Esophagus squamous epithelium (tissue), 5 donors: ENCODE results near the gene CAPN5. TPM values are rescaled to one million over a fixed set of nuclear protein-coding genes. Genes with fewer than 3 reads are reported as not detected.

Experiments used
- DNase-seq: peaks from one replicate; lab custom pipeline; 2025; lab: John Stamatoyannopoulos, UW
- H3K27ac ChIP-seq, 4 donors: fragments of 200-600 bp; sonication (generic); one replicate each; pipeline ENCODE4 v1.5.1; 2016 to 2019; ENCODE audit warnings: mild to moderate bottlenecking in 1 of 4
- H3K27me3 ChIP-seq, 4 donors: fragments of 200-600 bp; sonication (generic); 1 replicate in 3 of 4; 2 replicates in 1 of 4; pipeline versions ENCODE4 v1.5.1 to v1.6.0; 2017 to 2021; ENCODE audit warnings: antibody characterized with exemption in 1 of 4
- H3K36me3 ChIP-seq, 3 donors: fragments of 200-600 bp; sonication (generic); one replicate each; pipeline ENCODE4 v1.5.1; 2016 to 2019
- H3K4me1 ChIP-seq, 3 donors: fragments of 200-600 bp; sonication (generic); one replicate each; pipeline ENCODE4 v1.5.1; 2017 to 2019
- H3K4me3 ChIP-seq, 4 donors: fragments of 200-600 bp; sonication (generic); 1 replicate in 3 of 4; 2 replicates in 1 of 4; pipeline ENCODE4 v1.5.1; 2016 to 2019; ENCODE audit warnings: mild to moderate bottlenecking in 2 of 4, moderate library complexity in 1 of 4
- H3K9me3 ChIP-seq, 3 donors: fragments of 200-600 bp; sonication (generic); one replicate each; pipeline ENCODE4 v1.5.1; 2016 to 2019
- POLR2A ChIP-seq, 4 donors: fragments of 450-650 bp; IDR thresholded peaks; one replicate each; pipeline ENCODE4 v1.6.1; 2017; ENCODE audit warnings: antibody characterized with exemption in 4 of 4, mild to moderate bottlenecking in 4 of 4, moderate library complexity in 3 of 4
- WGBS, 2 donors: methylation state at CpG; one replicate each; pipeline ENCODE4 v1.1.5; 2018; 5-methylcytosine and 5-hydroxymethylcytosine counted together
- intact Hi-C: fragments of 100-400 bp; cut with DNase I; formaldehyde crosslinking; loops from one replicate; pipeline ENCODE4 v1.15.0; 2022
- total RNA-seq, 4 donors: library from RNA; depleted of rRNA; stranded (reverse); fragments of >200 nt; gene quantifications; one replicate each; pipeline ENCODE4 v1.1.0, GENCODE V29; 2016
- TF ChIP-seq, protein P1 (sequence below), 6 experiments: fragments of 450-650 bp in 4 of 6; fragments of 200-600 bp in 2 of 6; sonication (generic) in 2 of 6; IDR thresholded peaks; one replicate each; pipeline ENCODE4 v1.5.1; 2016 to 2019; ENCODE audit warnings: antibody characterized with exemption in 6 of 6, mild to moderate bottlenecking in 4 of 6, moderate library complexity in 4 of 6
- donor health status: DM: yes; HTN: yes; CAD: no.

Gene CAPN5
- total RNA-seq, 4 donors from 2014 or later: 9.3 to 63.2 (median 13.5) TPM

DNA sequence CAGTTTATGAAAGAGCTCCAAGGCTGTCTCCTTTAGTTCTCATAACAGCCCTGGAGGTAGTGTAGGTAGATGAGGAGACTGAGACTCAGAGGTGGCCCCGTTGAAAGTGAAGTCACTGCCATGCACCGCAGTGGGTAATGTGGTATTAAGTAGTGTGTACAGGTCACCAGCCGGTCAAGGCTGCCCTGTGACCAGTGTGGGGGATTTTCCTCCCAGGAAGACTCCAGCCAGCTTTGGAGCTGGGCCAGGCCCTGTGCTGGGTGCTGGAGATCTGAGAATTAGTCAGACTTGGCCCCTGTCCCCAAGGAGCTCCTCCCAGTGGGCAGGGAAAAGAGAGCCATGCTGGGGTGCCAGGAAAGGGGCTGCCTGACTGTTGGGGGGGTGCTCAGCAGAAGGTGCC, 41.2 kb downstream of the CAPN5 start:
- H3K9me3 ChIP-seq: no peaks in the 10 kb centered on the region
- peaks cover 0 to 25% (median 19%) of the 10 kb centered on the region in 3 donors for H3K4me1 ChIP-seq
- no peak overlapping the region for H3K27ac ChIP-seq
- no peak for TF ChIP-seq POLR2A (IDR thresholded peaks at IDR 0.05)
- TF ChIP-seq, protein P1, sequence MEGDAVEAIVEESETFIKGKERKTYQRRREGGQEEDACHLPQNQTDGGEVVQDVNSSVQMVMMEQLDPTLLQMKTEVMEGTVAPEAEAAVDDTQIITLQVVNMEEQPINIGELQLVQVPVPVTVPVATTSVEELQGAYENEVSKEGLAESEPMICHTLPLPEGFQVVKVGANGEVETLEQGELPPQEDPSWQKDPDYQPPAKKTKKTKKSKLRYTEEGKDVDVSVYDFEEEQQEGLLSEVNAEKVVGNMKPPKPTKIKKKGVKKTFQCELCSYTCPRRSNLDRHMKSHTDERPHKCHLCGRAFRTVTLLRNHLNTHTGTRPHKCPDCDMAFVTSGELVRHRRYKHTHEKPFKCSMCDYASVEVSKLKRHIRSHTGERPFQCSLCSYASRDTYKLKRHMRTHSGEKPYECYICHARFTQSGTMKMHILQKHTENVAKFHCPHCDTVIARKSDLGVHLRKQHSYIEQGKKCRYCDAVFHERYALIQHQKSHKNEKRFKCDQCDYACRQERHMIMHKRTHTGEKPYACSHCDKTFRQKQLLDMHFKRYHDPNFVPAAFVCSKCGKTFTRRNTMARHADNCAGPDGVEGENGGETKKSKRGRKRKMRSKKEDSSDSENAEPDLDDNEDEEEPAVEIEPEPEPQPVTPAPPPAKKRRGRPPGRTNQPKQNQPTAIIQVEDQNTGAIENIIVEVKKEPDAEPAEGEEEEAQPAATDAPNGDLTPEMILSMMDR (IDR thresholded peaks at IDR 0.05): no peak
- no peaks in the 10 kb centered on the region for H3K27me3 ChIP-seq
- H3K36me3 ChIP-seq: peaks cover 0 to 19% (median 0%) of the 10 kb centered on the region in 3 donors
- WGBS, 2 donors: 45% methylated on average over 3 of the region's 3 CpGs
- no peak for DNase-seq
- intact Hi-C loops: no loop called here
- no peak overlapping the region for H3K4me3 ChIP-seq

DNA sequence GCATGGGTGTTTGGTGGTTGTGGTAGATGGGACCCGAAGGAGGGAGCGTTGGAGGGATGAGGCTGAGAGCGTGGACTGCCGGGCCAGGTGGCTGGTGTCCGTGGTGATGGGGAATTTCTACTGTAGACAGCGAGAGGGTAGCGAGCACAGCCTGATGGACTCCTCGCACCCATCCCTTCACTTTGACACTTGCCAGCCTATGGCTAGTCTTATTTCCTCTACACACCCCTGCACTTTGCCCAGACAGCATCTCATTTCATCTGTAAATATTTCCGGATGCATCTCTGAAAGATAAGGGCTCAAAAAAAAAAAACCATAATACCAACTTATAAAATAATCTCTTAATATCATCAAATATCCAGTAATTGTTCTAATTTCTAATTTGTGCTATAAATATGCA, 41.7 kb downstream of the CAPN5 start:
- H3K4me1 ChIP-seq: peaks cover 0 to 25% (median 19%) of the 10 kb centered on the region in 3 donors
- H3K9me3 ChIP-seq: no peaks in the 10 kb centered on the region
- no peak for DNase-seq
- 85 to 87% methylated on average over 9 of the region's 9 CpGs for whole genome bisulfite sequencing, 2 donors
- peaks cover 0 to 15% (median 0%) of the 10 kb centered on the region in 3 donors for H3K36me3 ChIP-seq
- TF ChIP-seq, protein P1 (IDR thresholded peaks at IDR 0.05): no peak
- no peak for TF ChIP-seq POLR2A (IDR thresholded peaks at IDR 0.05)
- H3K27me3 ChIP-seq: no peaks in the 10 kb centered on the region
- no peak overlapping the region for H3K27ac ChIP-seq
- intact Hi-C loops: no loop called here
- no peak overlapping the region for H3K4me3 ChIP-seq

GRCh38 chr11:77109236-77110019, 42.7 kb downstream of the CAPN5 start:
- H3K4me1 ChIP-seq: peaks cover 0 to 25% (median 19%) of the 10 kb centered on the region in 3 donors
- DNase-seq: no peak
- no peak for TF ChIP-seq POLR2A (IDR thresholded peaks at IDR 0.05)
- TF ChIP-seq, protein P1 (IDR thresholded peaks at IDR 0.05): no peak
- H3K27ac ChIP-seq: no peak overlapping the region
- H3K27me3 ChIP-seq: no peaks in the 10 kb centered on the region
- H3K4me3 ChIP-seq: no peak overlapping the region
- no peaks in the 10 kb centered on the region for H3K9me3 ChIP-seq
- H3K36me3 ChIP-seq: peaks cover 0 to 12% (median 0%) of the 10 kb centered on the region in 3 donors
- 63 to 86% methylated on average over 8 of the region's 11 CpGs for WGBS, 2 donors
- intact Hi-C loops: no loop called here

DNA sequence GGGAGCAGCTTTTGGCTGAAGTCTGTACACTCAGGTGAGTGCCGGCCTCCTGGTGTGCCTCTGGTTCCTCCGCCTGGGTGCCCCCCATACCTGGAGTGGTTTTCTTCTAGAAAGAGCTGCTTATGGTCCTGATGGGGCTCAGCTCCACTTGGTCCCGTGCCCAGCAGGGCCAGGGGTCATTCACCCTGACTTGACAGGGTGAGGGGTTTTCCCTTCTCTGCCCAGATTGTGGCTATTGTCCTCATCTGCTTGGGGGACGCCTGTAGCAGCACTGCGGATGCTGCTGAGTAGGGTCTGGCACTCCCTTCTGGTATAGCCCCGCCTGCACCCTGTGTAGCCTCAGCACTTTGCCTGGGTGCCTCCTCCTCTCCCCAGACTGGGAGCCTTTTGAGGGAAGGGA, 44.1 kb downstream of the CAPN5 start:
- no peaks in the 10 kb centered on the region for H3K9me3 ChIP-seq
- no peak overlapping the region for H3K27ac ChIP-seq
- H3K27me3 ChIP-seq: no peaks in the 10 kb centered on the region
- H3K4me1 ChIP-seq: peaks cover 0 to 25% (median 19%) of the 10 kb centered on the region in 3 donors
- whole genome bisulfite sequencing, 2 donors: 71 to 90% methylated on average over 2 to 5 of the region's 6 CpGs
- DNase-seq: no peak
- intact Hi-C loops: no loop called here
- H3K36me3 ChIP-seq: peaks cover 0 to 24% (median 0%) of the 10 kb centered on the region in 3 donors
- TF ChIP-seq, protein P1 (IDR thresholded peaks at IDR 0.05): no peak
- TF ChIP-seq POLR2A (IDR thresholded peaks at IDR 0.05): no peak
- no peak overlapping the region for H3K4me3 ChIP-seq

DNA sequence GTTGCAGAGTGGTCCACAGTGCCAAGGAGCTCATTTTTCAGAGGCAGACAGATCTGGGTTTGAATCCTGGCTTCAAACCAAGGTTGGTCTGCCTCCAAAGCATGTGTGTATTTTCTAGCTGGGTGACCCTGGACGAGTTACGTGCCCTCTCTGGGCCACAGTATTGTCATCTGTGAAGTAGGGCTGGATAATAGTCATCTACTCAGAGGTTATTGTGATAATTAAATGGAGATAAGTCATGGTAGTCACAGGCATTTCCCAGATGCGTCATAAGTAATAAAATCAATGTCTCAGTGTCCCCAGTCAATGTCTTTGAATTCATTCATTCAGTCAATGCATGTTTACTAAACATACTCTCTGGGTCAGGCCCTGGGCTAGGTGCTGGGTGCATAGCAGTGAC, 44.5 kb downstream of the CAPN5 start:
- Histone ChIP-seq H3K27ac (no peak overlapping the region), H3K27me3 (no peaks in the 10 kb centered on the region), H3K4me3 (no peak overlapping the region), H3K9me3 (no peaks in the 10 kb centered on the region), H3K36me3 (peaks cover 0 to 28% (median 0%) of the 10 kb centered on the region in 3 donors), H3K4me1 (peaks cover 0 to 25% (median 19%) of the 10 kb centered on the region in 3 donors)
- TF ChIP-seq POLR2A (IDR thresholded peaks at IDR 0.05): no peak
- 85 to 100% methylated on average over 3 of the region's 3 CpGs for WGBS, 2 donors
- intact Hi-C loops: no loop called here
- DNase-seq: no peak
